Testis (tissue), 3 donors: Measurements from ENCODE around the gene CDK7. TPM values are rescaled to one million over a fixed set of nuclear protein-coding genes. Genes with fewer than 3 reads are reported as not detected.
"Not testable (repeated sequence)": the region's sequence is repeated elsewhere in the genome, so short reads cannot be mapped to it uniquely, and the experiment has no call there.

ENCODE experiments used
- DNase-seq: peaks from one replicate; pipeline ENCODE4 v3.0.0-alpha.2; 2019
- H3K27ac ChIP-seq, 2 donors: fragments of 200-600 bp; sonication (generic); one replicate each; pipeline ENCODE4 v1.5.1; 2019
- H3K27me3 ChIP-seq: fragments of 200-600 bp; sonication (generic); one replicate; pipeline ENCODE4 v1.5.1; 2019
- H3K36me3 ChIP-seq: fragments of 200-600 bp; sonication (generic); one replicate; pipeline ENCODE4 v1.5.1; 2017; ENCODE audit warnings: low read depth; ENCODE audit errors: missing control alignments
- H3K4me1 ChIP-seq: fragments of 200-600 bp; sonication (generic); one replicate; pipeline ENCODE4 v1.5.1; 2019
- H3K4me3 ChIP-seq, 2 donors: fragments of 200-600 bp; sonication (generic); one replicate each; pipeline ENCODE4 v1.5.1; 2017 to 2019
- H3K9me3 ChIP-seq: fragments of 200-600 bp; sonication (generic); one replicate; pipeline ENCODE4 v1.5.1; 2017
- CTCF ChIP-seq, 3 experiments: fragments of 450-650 bp in 2 of 3; fragments of 200-600 bp in 1 of 3; sonication (generic) in 1 of 3; IDR thresholded peaks; one replicate each; pipeline ENCODE4 v1.5.1; 2016 to 2019; ENCODE audit warnings: antibody characterized with exemption in 3 of 3, mild to moderate bottlenecking in 2 of 3, moderate library complexity in 1 of 3
- POLR2A ChIP-seq: fragments of 450-650 bp; IDR thresholded peaks from one replicate; pipeline ENCODE4 v1.6.1; 2017; ENCODE audit warnings: antibody characterized with exemption, mild to moderate bottlenecking, moderate library complexity
- WGBS, 2 donors: methylation state at CpG; one replicate each; pipeline ENCODE4 v1.1.5; 2018; 5-methylcytosine and 5-hydroxymethylcytosine counted together
- intact Hi-C: fragments of 100-400 bp; cut with DNase I; formaldehyde crosslinking; loops from one replicate; pipeline ENCODE4 v1.15.1; 2023; ENCODE audit warnings: low total_unique reads
- polyA plus RNA-seq: library from polyadenylated mRNA; stranded (reverse); fragments of 350-450 nt; fragmentation: Illumina TruSeq; extraction: RNeasy Lipid Tissue Mini Kit (QIAGEN cat#74804); gene quantifications from one replicate; pipeline ENCODE4 v1.2.3, GENCODE V29; 2014; ENCODE audit warnings: low read depth, low replicate concordance; ENCODE audit not compliant: insufficient read depth
- total RNA-seq, 2 donors: library from RNA; depleted of rRNA; stranded (reverse); fragments of >200 nt; gene quantifications; one replicate each; pipeline ENCODE4 v1.2.3, GENCODE V29; 2016

The CDK7 gene
- total and polyA plus RNA-seq, 3 donors from 2014 or later: 31.7 to 86.0 (median 35.1) TPM

DNA sequence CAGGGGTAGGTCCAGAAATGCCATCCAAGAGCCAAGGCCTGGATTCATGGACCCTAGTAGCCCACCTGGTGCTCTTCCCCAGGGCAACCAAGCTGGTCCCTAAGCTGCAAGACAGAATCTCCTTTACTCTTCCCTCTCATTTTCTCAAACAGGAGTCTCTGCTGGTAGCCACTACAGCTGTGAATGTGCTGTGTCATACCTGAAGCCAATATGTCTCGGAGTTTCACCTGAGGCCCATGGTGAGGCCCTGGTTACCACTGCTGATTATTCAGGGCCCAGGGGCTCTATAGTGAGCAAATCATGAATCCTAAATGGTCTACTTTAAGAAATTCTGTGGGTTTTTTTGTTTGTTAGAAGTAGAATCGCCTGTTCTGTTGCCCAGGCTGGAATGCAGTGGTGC lies 15.9 kb downstream of the CDK7 start:
- Histone ChIP-seq H3K9me3 (no peaks in the 10 kb centered on the region), H3K4me1 (no peaks in the 10 kb centered on the region), H3K27me3 (no peaks in the 10 kb centered on the region), H3K27ac (no peak overlapping the region), H3K4me3 (no peak overlapping the region), H3K36me3 (no peaks in the 10 kb centered on the region)
- no peak for DNase-seq
- WGBS, 2 donors: 92 to 100% methylated on average over 2 of the region's 2 CpGs
- intact Hi-C loops: no loop called here
- no peak for TF ChIP-seq POLR2A
- no peak for TF ChIP-seq CTCF (IDR thresholded peaks at IDR 0.05)

- Histone ChIP-seq H3K27me3 (no peaks in the 10 kb centered on the region), H3K9me3 (no peaks in the 10 kb centered on the region), H3K36me3 (no peaks in the 10 kb centered on the region), H3K27ac (no peak overlapping the region), H3K4me3 (no peak overlapping the region), H3K4me1 (no peaks in the 10 kb centered on the region)
- TF ChIP-seq POLR2A (no peak), CTCF (IDR thresholded peaks at IDR 0.05) (no peak)
- 89 to 90% methylated on average over 3 of the region's 3 CpGs for WGBS, 2 donors
- intact Hi-C loops: no loop called here
- DNase-seq: no peak
Measured at GRCh38 chr5:69252437-69252836, 17.8 kb downstream of the CDK7 start.

DNA sequence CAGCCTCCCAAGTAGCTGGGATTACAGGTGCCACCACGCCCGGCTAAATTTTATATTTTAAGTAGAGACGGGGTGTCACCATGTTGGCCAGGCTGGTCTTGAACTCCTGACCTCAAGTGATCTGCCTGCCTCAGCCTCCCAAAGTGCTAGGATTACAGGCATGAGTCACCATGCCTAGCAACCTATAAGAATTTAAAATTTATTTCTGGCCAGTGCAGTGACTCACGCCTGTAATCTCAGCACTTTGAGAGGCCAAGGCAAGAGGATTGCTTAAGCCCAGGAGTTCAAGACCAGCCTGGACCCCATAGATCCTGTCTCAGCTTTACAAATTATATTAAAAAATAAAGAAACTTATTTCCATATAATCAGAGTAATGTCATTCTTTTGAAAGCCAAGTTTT lies 21.3 kb downstream of the CDK7 start:
- H3K4me3 ChIP-seq, H3K27me3 ChIP-seq, H3K9me3 ChIP-seq, intact Hi-C loops, H3K4me1 ChIP-seq, H3K36me3 ChIP-seq, H3K27ac ChIP-seq, DNase-seq: not testable (repeated sequence)
- 90 to 93% methylated on average over 4 of the region's 4 CpGs for WGBS, 2 donors

- no peaks in the 10 kb centered on the region for H3K27me3 ChIP-seq
- H3K4me3 ChIP-seq: no peak overlapping the region
- TF ChIP-seq CTCF (IDR thresholded peaks at IDR 0.05): no peak
- TF ChIP-seq POLR2A: no peak
- no peaks in the 10 kb centered on the region for H3K36me3 ChIP-seq
- intact Hi-C loops: no loop called here
- no peaks in the 10 kb centered on the region for H3K4me1 ChIP-seq
- 33 to 82% methylated on average over 1 of the region's 1 CpG for WGBS, 2 donors
- no peaks in the 10 kb centered on the region for H3K9me3 ChIP-seq
- H3K27ac ChIP-seq: no peak overlapping the region
- no peak for DNase-seq
Measured at GRCh38 chr5:69257577-69257976, 22.9 kb downstream of the CDK7 start.

- DNase-seq: no peak
- Histone ChIP-seq H3K27me3 (no peaks in the 10 kb centered on the region), H3K4me1 (no peaks in the 10 kb centered on the region), H3K36me3 (no peaks in the 10 kb centered on the region), H3K4me3 (no peak overlapping the region), H3K9me3 (no peaks in the 10 kb centered on the region), H3K27ac (no peak overlapping the region)
- WGBS, 2 donors: 97 to 100% methylated on average over 1 of the region's 1 CpG
- intact Hi-C loops: no loop called here
- TF ChIP-seq CTCF (IDR thresholded peaks at IDR 0.05): no peak
- no peak for TF ChIP-seq POLR2A
Measured at GRCh38 chr5:69261034-69261433, 26.3 kb downstream of the CDK7 start.
